ENCODE data around the gene PLK4.
A peak's percentile ranks its signal among the peaks of the same experiment; 100 is the strongest.
"Not testable (repeated sequence)": the region's sequence is repeated elsewhere in the genome, so short reads cannot be mapped to it uniquely, and the experiment has no call there.

PLK4 gene

GRCh38 chr4:127880763-127881562 is at the start of gene PLK4:
PLK4 (plus strand) TSS chr4:127880893; CDS start chr4:127881135, 242 bp downstream.
- peak; percentile 45 for DNase-seq (ENCODE audit: low spot score)

GRCh38 chr4:127832585-127832984 is 48.1 kb upstream of the PLK4 start:
- no peak for DNase-seq (ENCODE audit: low spot score)

- DNase-seq (ENCODE audit: low spot score): no peak
Observed at GRCh38 chr4:127843704-127844600, 36.7 kb upstream of the PLK4 start.

GRCh38 chr4:127844601-127845116 is 36.0 kb upstream of the PLK4 start:
- DNase-seq (ENCODE audit: low spot score): no peak

- DNase-seq (ENCODE audit: low spot score): no peak
Observed at GRCh38 chr4:127846061-127846460, 34.6 kb upstream of the PLK4 start.

GRCh38 chr4:127846765-127847164 is 33.9 kb upstream of the PLK4 start:
- no peak for DNase-seq (ENCODE audit: low spot score)

- DNase-seq (ENCODE audit: low spot score): no peak
Observed at GRCh38 chr4:127849505-127850234, 31.0 kb upstream of the PLK4 start.

- no peak for DNase-seq (ENCODE audit: low spot score)
Observed at GRCh38 chr4:127852661-127853060, 28.0 kb upstream of the PLK4 start.

- DNase-seq (ENCODE audit: low spot score): no peak
Observed at GRCh38 chr4:127856196-127856812, 24.4 kb upstream of the PLK4 start.

GRCh38 chr4:127856813-127857447 is 23.8 kb upstream of the PLK4 start:
- no peak for DNase-seq (ENCODE audit: low spot score)

- no peak for DNase-seq (ENCODE audit: low spot score)
Observed at GRCh38 chr4:127857641-127858040, 23.1 kb upstream of the PLK4 start.

- no peak for DNase-seq (ENCODE audit: low spot score)
Observed at GRCh38 chr4:127868196-127868595, 12.5 kb upstream of the PLK4 start.

- DNase-seq (ENCODE audit: low spot score): no peak
Observed at GRCh38 chr4:127870281-127870680, 10.4 kb upstream of the PLK4 start.

- no peak for DNase-seq (ENCODE audit: low spot score)
Observed at GRCh38 chr4:127870688-127871087, 10.0 kb upstream of the PLK4 start.

GRCh38 chr4:127875791-127876190 is 4.9 kb upstream of the PLK4 start:
- no peak for DNase-seq (ENCODE audit: low spot score)

GRCh38 chr4:127881563-127881864 is 821 bp downstream of the PLK4 start:
- DNase-seq (ENCODE audit: low spot score): no peak

GRCh38 chr4:127888559-127888958 is 7.9 kb downstream of the PLK4 start:
- no peak for DNase-seq (ENCODE audit: low spot score)

GRCh38 chr4:127889903-127890302 is 9.2 kb downstream of the PLK4 start:
- DNase-seq (ENCODE audit: low spot score): no peak

GRCh38 chr4:127896069-127896468 is 15.4 kb downstream of the PLK4 start:
- no peak for DNase-seq (ENCODE audit: low spot score)

- no peak for DNase-seq (ENCODE audit: low spot score)
Observed at GRCh38 chr4:127896528-127896927, 15.8 kb downstream of the PLK4 start.

GRCh38 chr4:127899682-127900081 is 19.0 kb downstream of the PLK4 start:
- not testable (repeated sequence) for DNase-seq (ENCODE audit: low spot score)

Data from HuH-7.5 (cell line).